ENCODE data around the gene NTN5.
"Not testable (repeated sequence)": the region's sequence is repeated elsewhere in the genome, so short reads cannot be mapped to it uniquely, and the experiment has no call there.

Gene NTN5, protein sequence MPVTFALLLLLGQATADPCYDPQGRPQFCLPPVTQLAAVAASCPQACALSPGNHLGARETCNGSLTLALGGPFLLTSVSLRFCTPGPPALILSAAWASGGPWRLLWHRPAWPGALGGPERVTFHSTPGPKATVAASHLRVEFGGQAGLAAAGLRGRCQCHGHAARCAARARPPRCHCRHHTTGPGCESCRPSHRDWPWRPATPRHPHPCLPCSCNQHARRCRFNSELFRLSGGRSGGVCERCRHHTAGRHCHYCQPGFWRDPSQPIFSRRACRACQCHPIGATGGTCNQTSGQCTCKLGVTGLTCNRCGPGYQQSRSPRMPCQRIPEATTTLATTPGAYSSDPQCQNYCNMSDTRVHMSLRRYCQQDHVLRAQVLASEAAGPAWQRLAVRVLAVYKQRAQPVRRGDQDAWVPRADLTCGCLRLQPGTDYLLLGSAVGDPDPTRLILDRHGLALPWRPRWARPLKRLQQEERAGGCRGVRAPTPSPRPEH

DNA sequence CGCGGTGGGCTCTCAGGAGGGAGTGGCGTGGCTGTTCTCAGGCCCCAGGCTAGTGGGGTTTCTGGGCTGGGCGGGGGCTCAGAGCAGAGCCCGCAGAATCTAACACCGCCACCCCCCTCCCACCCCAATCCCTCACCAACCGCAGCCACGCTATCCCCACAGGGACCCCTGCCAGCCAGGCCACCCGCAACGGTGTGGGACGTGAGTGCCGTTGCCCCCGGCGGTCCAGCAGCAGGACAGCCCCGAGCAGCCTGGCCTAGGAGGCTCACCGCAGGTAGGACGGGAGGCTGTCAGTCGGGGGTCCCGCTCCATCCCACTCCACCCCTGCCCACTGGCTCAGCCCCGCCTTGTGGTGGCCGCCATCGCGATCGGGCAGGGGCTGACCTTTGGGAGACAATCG is at the start of gene NTN5:
NTN5 (minus strand) TSS at position 24 of the 400 bp plus-strand sequence. CDS start 2,031 bp downstream, outside the sequence.
- no peak for DNase-seq (ENCODE audit: low read depth in 1 of 2, low spot score in 1 of 2)

DNA sequence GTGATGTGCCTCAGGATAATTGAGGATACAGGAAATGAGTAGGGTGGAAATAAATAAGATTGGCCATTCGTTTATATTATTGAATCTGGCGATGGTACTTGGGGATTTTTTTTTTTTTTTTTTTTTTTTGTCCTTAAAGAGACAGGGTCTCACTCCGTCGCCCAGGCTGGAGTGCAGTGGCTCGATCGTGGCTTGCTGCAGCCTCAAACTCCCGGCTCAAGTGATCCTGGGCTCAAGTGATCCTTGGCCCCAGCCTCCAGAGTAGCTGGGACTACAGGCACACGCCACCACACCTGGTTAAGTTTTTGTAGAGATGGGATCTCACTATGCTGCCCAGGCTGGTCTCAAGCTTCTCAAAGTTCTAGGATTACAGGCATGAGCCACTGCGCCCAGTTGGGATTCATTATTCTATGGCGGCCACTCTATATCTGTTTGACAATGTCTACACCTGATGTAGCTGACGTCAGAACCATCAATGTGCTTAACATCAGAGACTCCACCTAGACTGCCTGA is 49.4 kb upstream of the NTN5 start:
- no peak for DNase-seq (ENCODE audit: low read depth in 1 of 2, low spot score in 1 of 2)

DNA sequence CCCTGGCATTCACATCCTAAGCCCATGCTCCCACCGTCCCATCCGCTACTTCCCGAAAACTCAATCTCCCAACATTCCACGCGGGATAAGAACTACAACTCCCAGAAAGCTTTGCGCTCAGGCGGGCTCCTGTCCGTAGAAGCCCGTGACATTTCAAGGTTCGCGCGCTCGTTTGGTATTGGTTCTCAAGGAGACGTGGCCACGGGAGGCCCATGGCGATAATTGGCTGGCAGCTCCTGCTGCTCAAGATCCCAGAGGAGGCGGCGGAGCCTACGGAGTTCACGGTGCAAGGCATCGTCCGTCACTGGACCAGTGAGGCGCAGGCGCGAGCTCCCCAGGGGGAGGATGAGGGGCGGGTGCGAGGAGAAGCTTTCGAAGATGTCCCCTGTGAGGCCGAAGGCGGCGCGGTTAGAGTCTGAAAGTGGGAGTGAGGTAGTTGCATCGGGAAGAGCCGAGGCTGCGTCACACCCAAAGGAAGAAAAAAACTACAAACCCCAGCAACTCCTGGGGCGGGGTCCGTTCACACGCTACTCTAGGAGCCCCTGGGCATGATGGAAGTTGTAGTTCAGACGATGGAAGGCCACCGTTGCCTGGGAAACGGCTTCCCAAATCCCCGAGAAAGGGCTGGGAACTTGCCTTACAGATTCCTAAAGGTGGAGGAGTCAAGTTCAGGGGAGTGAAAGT is 47.9 kb upstream of the NTN5 start:
- peak; percentile 75 to 93 for DNase-seq (ENCODE audit: low read depth in 1 of 2, low spot score in 1 of 2)

DNA sequence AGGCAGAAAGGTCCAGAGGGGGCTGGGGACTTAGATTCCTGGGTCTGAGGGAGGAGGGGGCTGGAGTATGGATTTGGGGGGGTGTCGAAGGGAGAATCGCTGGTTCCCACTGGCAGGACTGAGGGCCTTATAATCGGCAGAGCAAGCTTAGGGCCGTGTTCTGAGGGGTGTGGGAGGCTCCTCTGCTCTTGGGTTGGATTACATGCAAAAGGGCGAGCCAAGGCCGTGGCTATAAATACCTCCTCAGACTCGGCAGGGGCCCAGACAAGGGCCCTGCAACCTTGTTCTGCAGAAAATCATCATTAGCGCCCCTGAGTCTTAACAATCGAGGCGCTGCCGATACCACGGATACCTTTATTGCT is 47.4 kb upstream of the NTN5 start:
- no peak for DNase-seq (ENCODE audit: low read depth in 1 of 2, low spot score in 1 of 2)

DNA sequence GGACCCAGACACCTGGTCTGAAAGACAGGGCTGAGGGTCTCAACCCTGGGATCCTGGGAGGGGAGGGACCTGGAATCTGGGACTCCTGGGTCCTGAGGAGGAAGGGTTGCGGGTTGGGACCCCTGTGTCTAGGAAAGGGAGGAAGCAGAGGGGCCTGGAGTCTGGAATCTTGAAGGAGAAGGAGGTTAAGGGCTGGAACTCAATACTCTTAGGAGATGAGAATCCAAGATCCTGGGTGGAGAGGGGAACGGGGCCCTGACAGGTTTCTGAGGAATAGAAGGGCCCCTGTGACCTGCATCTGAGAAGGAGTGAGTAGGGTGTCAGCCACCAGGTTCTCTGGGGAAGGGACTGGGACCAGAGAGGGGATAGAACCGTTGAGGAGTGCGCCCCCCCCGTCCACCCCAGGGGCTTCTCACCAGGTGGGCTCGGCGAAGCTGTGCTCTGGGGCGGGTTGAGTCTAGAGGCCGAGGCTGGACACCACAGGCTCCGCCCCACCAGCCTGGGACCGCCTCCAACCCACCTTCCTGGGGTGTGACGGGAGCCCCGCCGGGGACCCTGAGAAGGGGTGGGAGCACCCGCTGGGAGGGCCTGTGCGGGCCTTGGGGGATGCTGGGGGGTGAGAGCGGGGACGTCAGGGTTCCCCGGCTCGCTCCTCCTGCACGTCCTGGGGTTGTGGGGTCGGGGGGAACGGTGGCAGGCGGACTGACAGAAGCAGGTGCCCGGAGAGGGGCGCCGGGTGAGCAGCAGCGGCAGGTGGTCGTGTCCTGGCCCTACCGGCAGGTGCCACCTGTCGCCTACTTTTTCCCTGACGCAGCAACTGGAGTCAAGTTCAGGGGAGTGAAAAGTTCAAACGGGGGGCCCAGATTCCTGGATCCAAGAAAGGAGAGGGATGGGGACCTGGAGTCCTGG is 46.7 kb upstream of the NTN5 start, which contains the start of gene MAMSTR:
MAMSTR (minus strand) TSS at position 463 of the 909 bp plus-strand sequence. CDS start 694 bp downstream, outside the sequence.
- no peak for DNase-seq (ENCODE audit: low read depth in 1 of 2, low spot score in 1 of 2)

DNA sequence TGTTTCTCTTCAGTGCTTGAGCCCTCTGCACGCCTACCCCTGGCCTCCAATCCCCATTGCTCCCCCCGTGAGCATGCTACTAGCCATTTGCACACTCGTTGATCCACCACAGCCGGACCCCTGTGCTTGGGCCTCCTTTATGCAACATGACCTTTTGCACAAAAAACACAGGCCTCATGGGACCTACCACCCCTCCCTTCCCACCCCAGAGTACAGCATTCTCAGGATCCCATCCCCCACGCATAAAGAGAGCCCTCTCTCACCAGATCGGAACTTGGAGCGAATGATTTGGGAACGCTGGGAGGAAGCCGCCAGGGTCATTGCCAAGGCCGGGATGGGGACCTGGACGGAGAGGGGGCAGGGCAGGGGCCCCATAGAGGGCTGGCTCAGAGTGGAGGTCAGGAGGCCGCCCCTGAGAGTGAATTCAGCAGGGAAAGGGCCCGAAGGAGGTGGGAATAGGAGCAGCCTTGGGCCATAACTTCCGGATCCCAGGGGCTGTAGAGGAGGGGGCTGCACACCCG is 46.0 kb upstream of the NTN5 start:
- DNase-seq (ENCODE audit: low read depth in 1 of 2, low spot score in 1 of 2): no peak

DNA sequence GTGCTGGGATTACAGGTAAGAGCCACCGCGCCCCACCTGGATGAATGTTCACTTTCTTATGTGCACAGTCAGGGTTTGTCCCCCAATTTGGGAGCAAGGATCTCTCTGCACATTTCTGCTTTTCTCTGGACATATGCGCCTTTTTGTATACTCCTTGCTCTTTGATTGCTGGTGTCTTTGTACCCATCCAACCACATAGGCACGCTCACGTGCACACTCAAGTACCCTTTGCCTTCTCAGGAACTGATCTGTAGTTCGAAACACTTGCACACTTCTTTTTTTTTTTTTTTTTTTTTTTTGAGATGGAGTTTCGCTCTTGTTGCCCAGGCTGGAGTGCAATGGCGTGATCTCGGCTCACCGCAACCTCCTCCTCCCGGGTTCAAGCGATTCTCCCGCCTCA is 45.3 kb upstream of the NTN5 start:
- DNase-seq (ENCODE audit: low read depth in 1 of 2, low spot score in 1 of 2): not testable (repeated sequence)

DNA sequence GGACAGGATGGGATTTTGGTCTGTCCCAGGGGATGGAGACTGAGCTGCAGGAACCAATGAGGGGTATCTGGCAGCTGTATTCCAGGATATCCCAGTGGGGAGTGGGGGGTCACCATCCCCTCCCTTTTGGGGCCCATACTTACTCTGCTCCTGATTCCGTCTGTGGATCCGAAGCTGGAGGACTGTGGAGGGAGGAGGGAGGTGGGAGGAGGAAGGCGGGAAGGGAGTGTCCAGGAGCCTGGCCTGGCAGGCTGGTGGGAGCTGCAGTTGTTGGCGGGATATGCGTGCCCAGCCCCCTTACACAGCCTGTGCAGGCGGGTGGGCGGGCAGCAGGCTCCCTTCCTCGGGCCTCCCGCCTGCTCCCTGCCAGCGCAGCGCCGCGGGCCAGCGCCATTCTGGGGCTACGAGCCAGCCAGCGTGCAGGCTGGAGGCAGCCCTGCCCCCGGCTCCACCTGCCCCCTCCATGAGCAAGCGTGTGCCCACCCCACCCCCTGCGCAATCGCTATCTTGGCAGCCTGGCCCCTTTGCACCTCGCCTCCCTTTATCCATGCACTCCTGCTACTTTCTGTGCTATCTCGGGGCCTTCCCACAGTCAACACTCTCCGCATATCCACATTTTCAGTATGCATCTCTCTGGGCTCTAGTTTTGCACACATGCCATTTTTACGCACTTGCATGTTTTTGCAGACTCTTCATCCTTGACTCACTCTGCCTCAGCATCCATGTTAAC is 43.9 kb upstream of the NTN5 start:
- DNase-seq (ENCODE audit: low read depth in 1 of 2, low spot score in 1 of 2): no peak

DNA sequence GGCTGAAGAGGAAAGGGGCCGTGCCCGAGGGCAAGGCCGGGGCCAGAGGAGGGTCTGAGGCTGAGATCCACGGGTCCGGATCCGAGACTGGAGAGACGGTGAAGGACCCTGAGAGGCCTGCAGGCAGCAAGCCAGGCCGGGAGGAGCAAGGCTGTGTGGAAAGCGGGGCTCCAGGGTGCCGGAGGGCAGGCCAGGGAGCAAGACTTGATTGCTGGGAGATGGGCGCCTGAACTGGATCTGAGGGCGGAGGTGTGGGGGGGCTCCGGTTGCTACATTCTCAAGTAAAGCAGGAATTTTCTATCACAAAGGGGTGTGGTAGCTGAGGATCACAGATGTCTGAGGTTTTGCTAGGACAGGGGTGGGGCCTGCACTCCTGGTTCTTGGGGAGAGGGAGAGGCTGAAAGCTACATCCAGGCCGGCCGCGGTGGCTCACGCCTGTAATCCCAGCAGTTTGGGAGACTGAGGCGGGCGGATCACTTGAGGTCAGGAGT is 42.9 kb upstream of the NTN5 start:
- DNase-seq (ENCODE audit: low read depth in 1 of 2, low spot score in 1 of 2): no peak

DNA sequence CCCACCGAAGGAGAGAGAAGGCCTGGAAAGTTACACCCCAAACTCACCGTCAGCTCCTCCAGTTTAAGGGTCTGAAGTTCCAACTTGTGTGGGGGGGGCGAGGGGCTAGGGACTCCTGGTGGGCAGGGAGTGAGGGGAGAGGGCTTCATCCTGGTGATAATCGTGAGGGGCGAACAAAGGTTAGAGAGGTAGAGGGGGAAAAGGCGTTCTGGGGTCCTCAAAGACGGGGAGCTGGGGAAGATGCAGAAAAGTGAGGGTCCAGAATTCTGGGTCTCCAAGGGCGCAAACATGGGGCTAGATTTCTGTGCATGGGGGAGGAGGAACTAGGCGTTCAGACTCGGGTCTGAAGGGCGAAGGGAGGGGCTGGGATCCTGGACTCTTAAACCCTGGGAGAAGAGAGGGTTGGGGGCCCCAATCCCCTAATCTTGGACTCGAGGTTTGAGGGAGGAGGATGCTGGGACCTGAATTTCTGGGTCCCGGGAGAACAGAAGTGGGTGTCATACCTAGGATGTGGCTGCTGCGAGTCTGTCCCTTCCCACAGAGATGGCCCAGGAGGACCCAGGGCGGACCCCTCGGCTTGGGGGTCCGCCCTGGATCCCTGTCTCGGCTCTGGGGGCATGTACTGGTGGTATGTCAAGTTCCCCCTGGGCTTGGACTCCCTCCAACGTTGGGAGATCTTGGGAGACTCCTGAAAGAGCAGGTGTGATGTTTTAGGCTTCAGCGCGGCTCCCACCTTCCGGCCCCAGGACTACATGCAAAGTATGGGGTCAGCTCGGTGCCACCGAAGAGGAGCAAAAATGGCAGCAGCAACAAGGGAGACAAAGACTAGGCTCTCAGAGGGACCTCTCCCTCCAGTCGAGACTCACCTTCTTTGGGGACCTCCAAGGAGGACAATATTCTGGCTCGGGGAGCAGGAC is 42.2 kb upstream of the NTN5 start:
- no peak for DNase-seq (ENCODE audit: low read depth in 1 of 2, low spot score in 1 of 2)

DNA sequence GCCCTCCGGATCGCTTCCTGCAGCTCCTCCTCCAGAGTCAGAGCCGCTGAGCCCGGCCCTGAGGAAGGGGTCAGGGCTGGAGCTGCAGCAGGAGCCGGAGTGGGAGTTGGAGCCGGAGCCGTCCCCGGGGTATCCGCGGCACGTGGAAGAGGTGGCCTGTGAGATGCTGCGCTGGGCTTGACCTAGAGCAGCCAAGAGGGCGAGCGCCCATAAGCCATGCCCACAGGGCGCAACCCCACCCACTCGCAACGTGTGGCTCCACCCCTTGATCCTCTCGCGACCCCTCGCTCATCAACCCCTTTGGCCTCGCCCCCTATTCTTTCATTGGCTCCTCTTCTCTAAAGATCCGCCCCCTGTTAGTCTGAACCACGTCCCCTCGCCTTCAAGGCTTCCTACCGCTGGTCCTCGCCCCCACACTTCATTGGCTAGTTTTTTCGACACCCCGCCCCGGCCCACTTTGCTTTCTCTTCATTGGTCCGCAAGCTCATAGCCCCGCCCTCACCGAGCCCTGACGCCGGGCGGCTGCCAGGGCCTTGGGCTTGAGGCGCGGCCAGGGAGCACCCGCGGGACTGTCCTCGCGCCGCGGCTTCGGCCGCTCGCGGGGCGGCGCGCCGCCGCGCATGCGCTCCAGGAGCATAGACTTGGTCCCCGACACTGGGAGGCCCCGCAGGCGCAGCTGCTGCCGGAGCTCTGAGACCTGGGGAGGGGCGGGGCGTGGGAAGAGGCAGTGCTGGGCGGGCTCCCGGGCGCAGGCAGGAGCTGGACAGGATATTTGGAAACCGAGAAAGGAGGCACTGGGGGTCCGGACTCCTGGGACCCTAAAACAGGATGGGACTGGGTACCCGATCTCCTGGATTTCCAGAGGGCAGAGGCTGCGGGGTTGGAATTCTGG is 41.3 kb upstream of the NTN5 start:
- DNase-seq (ENCODE audit: low read depth in 1 of 2, low spot score in 1 of 2): peak; percentile 92 to 96

DNA sequence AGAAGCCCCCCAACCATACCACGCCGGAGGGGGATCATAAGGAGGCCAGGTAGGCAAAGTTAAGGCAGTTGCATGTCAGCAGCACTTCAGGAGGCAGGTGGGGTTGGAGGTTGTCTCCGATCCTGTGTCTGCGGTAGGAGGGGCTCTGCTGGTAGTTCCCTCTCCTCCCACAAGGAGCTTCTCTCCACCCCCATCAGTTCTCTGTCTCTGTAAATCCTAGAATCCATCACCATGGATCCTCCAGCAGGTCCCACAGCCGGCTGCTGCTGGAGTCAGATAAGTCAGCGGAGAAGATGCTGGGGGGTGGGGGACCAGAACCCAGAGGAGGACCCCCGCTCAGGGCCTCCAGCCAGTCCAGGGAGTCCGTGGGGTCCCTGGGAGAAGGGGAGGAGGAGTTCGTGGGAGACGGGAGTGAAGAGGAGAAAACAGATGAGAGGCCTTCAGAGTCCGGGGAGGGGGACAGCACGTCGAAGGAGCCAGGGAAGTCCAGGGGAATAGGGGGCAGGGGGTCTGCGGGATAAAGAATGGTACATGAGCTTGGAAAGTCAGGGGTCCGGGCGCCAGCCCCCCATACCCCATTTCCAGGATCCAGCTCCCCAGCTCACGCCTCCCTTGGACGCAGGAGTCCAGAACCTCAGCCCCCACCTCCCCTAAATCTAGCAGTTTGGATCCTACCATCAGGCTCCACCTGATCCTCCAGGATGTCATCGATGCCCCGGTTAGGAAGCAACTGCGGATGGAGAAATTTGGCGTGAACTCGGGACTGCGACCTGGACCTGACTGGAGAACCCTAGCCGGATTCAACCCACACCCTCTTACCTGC is 40.4 kb upstream of the NTN5 start:
- DNase-seq (ENCODE audit: low read depth in 1 of 2, low spot score in 1 of 2): no peak

DNA sequence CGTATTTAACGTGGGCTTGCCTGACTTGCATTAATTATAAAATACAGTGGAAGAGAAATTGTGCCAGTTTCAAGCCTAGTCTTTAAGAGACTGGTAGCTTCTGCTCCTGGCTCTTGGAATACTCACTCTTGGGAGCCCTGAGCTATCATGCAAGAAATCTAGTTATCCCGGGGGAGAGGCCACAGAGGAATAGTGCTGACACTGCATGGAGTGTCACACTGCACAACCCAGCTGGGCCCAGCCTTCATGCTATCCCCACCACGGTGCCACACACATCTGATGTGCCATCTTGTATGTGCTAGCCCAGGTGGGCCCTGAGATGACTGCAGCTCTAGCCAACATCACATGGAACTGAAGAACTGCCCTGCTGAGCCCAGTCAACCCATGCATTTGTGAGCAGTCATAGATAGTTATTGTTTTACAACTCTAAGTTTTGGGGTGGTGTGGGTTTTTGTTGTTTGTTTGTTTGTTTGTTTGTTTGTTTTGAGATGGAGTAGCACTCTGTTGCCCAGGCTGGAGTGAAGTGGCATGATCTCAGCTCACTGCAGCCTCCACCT is 38.4 kb upstream of the NTN5 start:
- no peak for DNase-seq (ENCODE audit: low read depth in 1 of 2, low spot score in 1 of 2)

DNA sequence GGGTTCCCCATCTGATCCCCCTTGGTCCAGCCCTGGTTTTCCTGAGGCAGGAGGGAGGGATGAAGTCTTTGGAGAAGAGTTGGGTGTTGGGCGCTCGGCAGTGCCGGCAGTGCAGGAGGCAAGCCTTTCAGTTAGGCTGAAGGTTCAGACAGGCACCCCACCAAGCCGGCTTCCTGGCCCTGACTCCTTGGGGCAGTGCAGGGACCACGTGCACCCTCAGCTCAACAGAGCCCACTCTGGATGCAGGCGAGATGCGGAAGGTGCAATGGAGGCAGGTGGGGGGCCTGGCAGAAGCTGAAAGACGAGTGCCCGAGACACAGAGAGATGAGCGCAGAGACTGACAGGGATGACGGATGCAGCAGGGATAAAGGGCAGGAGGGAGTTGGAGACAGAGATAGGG is 35.7 kb upstream of the NTN5 start:
- DNase-seq (ENCODE audit: low read depth in 1 of 2, low spot score in 1 of 2): no peak

DNA sequence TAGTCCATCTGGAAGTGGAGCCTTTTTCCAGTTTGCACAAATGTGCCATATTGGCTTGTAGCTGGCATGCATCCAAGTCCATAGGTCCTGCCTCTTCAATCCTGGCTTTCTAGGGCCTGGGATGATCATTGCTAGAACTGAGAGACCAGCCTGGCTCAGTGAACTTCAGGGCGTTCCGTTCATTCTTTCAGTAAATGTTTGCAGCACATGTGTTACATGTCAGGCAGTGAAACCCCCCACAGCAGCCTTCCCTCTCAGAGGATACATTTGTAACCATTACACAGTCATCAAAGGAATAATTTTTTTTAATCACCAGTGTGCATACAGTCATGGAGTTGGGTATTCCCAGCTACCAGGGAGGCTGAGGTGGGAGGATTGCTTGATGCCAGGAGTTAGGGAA is 32.6 kb upstream of the NTN5 start:
- DNase-seq (ENCODE audit: low read depth in 1 of 2, low spot score in 1 of 2): no peak

DNA sequence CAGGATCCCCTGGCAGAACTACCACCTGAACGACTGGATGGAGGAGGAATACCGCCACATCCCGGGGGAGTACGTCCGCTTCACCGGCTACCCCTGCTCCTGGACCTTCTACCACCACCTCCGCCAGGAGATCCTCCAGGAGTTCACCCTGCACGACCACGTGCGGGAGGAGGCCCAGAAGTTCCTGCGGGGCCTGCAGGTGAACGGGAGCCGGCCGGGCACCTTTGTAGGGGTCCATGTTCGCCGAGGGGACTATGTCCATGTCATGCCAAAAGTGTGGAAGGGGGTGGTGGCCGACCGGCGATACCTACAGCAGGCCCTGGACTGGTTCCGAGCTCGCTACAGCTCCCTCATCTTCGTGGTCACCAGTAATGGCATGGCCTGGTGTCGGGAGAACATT is 30.5 kb upstream of the NTN5 start:
- no peak for DNase-seq (ENCODE audit: low read depth in 1 of 2, low spot score in 1 of 2)

DNA sequence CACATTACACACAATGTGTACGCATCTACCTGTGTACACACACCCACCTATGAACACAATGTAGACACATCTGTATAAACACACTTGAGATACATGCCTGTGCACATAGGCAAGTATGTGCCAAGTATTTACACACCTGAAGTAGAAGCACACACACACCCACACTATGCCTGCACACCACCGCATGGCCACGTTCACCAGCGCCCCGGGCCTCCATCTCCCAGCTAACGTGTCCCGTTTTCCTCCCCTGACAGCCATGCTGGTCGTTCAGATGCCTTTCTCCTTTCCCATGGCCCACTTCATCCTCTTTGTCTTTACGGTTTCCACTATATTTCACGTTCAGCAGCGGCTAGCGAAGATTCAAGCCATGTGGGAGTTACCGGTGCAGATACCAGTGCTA is 29.9 kb upstream of the NTN5 start:
- DNase-seq (ENCODE audit: low read depth in 1 of 2, low spot score in 1 of 2): no peak
